GM10266 (cell line): ENCODE data around the gene CBL.

Experiments used
- DNase-seq: peaks from one replicate; pipeline ENCODE4 v3.0.0; 2012; ENCODE audit errors: extremely low spot score
- TF ChIP-seq, protein P1 (sequence below): IDR thresholded peaks from 2 replicates; pipeline ENCODE4 v1.5.1; 2012; ENCODE audit warnings: mild to moderate bottlenecking, low read depth; ENCODE audit not compliant: control insufficient read depth, insufficient read depth; ENCODE audit errors: missing control alignments

Gene CBL

DNA sequence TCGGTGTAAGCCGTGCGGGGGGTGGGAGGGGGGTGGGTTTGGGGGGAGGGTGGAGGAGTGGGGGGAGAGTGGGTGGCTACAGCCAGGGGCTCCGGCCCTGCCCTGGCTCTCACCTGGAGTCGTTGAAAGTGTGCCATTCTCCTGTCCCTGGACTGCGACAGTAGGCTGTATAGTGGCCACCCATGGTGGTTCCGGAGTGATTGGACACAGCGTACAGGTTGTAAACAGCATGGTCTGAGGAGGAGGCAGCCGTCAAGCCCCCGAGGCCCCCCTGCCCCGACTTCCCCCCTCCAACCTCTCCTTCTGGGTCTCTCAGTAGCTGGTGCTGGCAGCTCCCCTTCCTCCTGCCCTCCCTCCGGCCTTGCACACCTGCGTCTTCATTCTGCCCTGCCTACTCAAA, 150.9 kb downstream of the CBL start:
- TF ChIP-seq, protein P1, sequence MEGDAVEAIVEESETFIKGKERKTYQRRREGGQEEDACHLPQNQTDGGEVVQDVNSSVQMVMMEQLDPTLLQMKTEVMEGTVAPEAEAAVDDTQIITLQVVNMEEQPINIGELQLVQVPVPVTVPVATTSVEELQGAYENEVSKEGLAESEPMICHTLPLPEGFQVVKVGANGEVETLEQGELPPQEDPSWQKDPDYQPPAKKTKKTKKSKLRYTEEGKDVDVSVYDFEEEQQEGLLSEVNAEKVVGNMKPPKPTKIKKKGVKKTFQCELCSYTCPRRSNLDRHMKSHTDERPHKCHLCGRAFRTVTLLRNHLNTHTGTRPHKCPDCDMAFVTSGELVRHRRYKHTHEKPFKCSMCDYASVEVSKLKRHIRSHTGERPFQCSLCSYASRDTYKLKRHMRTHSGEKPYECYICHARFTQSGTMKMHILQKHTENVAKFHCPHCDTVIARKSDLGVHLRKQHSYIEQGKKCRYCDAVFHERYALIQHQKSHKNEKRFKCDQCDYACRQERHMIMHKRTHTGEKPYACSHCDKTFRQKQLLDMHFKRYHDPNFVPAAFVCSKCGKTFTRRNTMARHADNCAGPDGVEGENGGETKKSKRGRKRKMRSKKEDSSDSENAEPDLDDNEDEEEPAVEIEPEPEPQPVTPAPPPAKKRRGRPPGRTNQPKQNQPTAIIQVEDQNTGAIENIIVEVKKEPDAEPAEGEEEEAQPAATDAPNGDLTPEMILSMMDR: no peak

More for the DNA sequence above, 150.9 kb downstream of the CBL start:
- DNase-seq: no peak
